HG02610 (cell line): ENCODE measurements around the gene SLC22A23.

Source experiments
- ATAC-seq: cut with Tn5 transposase; IDR thresholded peaks from one replicate; pipeline ENCODE4 v1.9.1; 2021; ENCODE audit warnings: mild to moderate bottlenecking, moderate library complexity; ENCODE audit not compliant: unreplicated experiment

SLC22A23 gene, protein sequence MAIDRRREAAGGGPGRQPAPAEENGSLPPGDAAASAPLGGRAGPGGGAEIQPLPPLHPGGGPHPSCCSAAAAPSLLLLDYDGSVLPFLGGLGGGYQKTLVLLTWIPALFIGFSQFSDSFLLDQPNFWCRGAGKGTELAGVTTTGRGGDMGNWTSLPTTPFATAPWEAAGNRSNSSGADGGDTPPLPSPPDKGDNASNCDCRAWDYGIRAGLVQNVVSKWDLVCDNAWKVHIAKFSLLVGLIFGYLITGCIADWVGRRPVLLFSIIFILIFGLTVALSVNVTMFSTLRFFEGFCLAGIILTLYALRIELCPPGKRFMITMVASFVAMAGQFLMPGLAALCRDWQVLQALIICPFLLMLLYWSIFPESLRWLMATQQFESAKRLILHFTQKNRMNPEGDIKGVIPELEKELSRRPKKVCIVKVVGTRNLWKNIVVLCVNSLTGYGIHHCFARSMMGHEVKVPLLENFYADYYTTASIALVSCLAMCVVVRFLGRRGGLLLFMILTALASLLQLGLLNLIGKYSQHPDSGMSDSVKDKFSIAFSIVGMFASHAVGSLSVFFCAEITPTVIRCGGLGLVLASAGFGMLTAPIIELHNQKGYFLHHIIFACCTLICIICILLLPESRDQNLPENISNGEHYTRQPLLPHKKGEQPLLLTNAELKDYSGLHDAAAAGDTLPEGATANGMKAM

DNA sequence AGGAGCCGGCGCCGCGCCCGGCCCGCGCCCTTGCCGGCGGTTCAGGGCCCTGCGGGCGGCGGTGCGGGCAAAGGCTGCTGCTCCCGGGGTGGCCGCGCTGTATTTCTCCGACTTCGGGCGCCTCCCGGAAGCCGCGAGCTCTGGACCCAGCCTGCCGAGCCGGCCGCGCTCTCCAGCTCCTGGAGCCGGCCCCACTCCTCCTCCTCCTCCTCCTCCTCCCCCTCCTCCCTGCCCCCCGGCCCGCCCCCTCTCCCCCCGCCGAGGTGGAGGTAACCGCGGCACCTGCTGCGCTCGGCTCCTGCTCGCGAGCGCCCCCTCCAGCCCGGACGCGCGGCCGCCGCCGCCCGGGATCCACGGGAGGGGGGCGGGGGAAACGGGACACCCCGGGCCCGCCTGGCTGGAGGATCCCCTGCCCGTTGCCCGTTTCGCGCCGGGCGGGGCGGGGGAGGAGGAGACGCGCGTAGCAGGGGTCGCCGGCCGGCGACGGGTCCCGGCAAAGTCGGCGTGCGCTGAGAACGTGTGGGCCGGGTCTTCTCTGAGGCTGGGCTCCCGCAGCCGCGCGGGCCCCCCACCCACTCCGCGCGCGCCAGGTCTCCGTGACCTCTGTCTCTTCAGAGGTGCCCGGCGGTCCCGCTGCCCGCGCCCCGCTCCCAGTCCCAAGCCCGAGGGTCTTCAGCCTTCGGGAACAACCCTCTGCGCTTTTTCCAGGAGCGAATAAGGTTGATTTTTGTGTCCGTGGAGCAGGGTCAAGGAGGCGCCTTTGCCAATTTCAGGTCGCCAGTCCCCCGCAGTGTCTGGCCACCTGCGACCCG, at the start of gene SLC22A23:
Gene SLC22A23 (minus strand): TSS at position 153 of the 812 bp plus-strand sequence. CDS start 491 bp downstream, outside the sequence.
- no peak for ATAC-seq

DNA sequence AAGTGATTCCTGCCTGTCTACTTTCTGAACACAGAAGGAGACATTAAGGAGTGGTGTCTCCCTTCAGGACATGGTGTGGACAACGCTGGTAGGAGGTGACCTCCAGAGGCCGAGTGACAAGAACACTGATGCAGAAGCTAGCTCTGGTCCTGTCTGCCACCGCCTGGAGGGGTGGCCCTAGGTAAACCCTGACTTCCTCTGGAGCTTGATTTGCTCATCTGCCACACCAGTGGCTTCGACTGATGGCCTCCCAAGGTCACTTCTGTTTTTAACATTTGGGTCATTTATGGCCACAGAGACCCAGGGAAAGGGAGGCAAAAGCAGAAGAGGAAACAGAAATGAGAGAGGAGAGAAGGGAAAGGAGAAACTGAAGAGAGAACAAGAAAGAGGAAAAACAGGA, 49.4 kb upstream of the SLC22A23 start:
- ATAC-seq = no peak

DNA sequence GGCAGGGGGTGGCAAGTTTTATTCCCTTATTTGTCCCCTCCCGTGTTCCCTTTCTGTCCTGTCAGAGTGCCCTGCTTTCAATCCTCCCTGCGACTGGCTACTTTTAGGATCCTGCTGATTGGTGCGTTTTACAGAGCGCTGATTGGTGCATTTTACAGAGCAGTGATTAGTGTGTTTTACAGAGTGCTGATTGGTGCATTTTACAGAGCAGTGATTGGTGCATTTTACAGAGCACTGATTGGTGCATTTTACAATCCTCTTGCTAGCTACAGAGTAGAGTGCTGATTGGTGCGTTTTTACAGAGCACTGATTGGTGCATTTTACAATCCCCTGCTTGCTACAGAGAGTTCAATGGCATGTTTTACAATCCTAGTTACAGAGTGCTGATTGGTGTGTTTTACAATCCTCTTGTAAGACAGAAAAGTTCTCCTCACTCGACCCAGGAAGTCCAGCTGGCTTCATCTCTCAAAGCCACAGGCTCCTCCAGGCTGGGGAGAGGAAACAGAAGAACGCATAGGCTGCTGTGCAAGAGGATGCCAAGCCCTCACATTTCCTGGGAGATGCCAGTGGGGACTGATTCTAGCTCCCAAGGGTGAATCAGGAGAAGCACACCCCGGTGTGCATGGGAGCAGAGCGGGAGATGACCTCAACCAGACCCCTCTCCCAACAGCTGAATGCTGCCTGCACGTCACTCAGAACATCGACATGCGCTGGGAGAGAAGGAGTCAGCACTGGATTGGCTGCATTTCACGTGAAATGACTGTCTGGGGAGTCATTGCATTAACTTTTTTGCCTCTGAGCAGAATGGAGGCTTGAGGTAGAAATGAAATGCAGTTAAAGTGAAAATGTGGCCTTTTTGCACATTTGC, 48.3 kb upstream of the SLC22A23 start:
- ATAC-seq = no peak

DNA sequence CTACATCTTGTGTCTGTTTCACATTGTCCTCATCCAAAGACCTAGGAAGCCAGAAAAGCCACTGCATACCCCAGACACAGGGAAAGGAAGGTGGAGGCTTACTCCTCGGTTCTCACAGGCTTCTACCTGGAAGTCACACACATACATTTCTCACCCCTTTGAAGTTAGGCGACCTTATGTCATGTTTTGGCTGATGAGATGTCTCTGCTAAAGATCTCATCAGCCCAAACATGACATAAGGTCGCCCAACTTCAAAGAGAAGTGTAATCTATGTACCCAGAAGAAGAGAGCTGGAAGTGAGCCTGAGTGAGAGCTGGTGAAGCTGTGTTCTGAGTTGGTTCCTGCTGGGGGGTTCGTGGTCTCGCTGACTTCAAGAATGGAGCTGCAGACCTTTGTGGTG, 47.5 kb upstream of the SLC22A23 start:
- no peak for ATAC-seq

DNA sequence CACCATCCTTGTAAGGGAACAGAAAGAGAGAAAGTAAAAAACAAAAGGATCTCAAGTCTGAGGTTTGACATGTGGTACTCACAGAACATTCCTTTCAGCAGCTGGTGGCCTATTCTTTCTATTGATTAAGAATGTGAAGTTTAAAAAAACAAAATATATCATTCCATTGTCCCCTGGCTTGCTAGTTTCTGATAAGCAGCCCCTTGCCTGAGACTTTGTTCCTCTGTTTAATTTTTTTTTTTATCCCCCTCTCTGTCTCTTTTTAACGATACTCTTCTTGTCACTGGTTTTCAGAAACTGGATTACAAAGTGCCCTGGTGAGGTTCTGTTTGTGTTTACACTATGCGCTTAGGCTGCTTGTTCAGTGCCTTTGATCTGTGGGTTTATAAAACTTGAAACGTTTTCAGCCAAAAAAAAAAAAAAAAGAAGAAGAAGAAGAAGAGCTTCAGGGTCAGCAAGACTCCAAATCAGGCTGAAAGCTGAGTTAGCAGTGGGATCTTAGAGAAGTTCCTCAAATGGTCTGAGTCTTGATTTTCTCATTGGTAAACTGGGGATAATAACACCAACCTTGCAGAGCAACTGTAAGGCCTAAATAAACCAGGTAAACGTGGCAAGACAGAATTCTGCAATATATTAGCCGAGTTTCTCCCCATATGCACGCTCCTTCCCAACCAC, 45.1 kb upstream of the SLC22A23 start:
- no peak for ATAC-seq

DNA sequence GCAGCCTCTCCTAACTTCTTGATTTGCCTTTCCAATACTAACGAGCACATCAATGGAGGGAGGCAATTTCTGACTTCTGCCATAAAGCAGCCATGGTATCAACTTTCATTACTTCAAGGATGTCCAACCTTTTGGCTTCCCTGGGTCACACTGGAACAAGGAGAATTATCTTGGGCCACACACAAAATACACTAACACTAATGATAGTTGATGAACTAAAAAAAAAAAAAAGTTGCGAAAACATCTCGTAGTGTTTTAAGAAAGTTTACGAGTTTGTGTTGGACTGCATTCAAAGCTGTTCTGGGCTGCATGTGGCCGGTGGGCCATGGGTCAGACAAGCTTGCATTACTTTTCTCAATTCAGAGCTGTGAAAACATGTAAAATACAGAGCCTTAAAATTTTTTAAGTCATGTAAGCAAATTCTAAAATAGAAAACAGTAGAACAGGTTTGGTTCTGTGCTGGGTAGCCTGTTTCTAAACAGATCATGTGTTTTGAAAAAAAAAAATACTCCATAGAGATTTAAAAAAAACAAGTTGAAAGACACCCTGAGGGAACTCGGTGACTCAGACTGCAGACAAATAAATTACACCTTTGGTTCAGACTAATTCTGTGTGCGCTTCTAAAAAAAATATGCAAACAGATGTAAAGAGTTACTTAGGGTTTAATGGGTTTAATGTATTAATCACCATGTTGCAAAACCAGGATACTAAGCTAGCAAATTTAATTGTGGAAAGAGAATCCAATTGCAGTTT, 43.6 kb upstream of the SLC22A23 start:
- no peak for ATAC-seq

DNA sequence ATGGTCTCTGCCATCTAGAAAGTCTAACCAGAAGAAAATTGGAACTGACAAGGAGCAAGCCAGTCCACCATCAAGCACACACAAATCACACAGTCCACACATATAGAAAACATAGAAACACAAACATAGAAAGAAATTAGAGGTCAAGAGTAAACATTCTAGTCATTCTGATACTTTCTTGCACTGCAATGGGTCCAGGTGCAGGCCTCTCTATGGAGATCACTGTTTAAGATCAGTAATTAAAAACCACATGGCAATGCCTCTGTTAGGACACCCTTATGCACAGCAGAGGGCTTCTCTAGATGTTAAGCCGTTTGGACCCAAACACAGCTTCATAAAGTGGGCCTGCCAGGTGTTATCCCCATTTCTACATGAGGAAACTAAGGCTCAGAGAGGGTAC, 42.8 kb upstream of the SLC22A23 start:
- no peak for ATAC-seq

DNA sequence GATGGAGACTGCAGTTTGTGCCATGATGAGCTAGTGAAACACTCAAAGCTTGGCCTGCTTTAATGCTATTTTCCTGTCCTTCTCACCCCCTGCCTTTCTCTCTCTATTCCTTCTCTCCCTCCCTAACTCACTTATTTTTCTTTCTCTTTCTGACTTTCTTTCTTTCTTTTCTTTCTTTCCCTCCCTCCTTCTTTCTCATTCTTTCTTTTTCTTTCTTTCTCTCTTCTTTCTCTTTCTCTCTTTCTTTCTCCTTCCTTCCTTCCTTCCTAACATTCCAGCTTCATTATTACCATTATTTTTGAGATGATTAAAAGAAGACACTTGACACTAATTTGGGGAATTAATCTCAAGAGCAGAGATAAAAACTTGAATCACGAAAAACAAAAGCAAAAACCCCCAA, 39.5 kb upstream of the SLC22A23 start:
- ATAC-seq = no peak

DNA sequence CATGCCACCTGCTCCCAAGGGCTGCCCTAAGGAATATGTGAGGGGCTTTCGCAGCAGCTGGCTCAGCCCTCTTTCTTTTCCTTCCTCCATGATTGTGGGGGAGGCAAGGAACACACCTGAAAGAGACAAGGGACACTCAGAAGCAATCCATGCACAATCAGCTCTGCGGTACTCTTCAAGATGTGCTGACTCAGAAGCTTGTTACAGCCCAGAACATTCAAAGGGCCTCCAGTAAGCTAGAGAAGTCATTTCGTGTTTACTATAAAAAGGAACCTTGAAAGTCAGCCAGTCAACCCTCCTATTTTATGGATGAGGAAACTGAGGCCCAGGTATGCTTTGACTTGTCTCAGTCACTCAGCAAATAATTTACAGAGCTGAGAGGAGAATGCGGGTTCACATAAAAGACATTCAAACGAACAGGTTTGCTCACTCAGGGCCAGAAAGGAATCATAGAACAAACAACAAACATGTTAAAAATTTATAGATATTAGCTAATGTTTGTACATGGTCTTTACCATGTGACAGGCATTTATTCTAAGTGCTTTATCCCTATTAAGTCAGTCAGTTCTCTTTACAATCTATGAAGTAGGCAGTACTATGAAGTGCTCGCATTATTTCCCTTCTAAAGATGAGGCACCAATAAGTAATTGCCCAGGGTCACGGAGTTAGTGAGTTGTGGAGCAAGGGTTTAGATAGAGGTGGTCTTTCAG, 37.7 kb upstream of the SLC22A23 start:
- no peak for ATAC-seq

DNA sequence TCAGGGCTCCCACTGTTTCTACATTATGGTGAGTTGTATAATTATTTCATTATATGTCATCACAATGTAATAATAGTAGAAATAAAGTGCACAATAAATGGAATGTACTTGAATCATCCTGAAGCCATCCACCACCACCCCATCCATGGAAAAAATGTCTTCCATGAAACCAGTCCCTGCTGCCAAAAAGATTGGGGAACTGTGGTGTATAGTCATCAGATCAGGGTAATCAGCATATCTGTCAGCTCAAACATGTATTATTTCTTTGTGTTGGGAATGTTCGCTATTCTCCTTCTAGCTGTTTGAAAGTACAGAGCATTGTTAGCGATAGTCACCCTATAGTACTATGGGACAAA, 33.8 kb upstream of the SLC22A23 start:
- ATAC-seq = no peak

DNA sequence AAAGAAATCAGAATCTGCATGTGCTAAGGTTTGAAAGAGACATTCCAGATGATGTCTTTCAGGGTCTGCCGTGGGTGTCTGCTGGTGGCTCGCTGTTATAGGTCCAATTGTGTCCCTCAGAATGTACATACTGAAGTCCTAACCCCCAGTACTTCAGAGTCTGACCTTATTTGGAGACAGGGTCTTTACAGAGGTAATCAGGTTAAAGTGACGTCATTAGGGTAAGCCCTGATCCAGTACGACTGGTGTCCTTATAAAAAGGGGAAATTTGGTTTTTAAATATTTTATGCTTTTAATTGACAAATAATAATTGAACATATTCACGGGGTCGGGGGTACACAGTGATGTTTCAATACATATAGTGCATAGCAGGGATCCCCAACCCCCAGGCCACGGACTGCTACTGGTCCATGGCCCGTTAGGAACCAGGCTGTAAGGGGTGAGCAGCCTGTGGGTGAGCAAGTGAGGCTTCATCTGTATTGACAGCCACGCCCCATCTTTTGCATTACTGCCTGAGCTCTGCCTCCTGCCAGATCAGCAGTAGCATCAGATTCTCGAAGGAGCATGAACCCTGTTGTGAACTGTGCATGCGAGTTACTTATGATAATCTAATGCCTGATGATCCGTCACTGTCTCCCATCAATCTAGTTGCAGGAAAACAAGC, 33.2 kb upstream of the SLC22A23 start:
- no peak for ATAC-seq

DNA sequence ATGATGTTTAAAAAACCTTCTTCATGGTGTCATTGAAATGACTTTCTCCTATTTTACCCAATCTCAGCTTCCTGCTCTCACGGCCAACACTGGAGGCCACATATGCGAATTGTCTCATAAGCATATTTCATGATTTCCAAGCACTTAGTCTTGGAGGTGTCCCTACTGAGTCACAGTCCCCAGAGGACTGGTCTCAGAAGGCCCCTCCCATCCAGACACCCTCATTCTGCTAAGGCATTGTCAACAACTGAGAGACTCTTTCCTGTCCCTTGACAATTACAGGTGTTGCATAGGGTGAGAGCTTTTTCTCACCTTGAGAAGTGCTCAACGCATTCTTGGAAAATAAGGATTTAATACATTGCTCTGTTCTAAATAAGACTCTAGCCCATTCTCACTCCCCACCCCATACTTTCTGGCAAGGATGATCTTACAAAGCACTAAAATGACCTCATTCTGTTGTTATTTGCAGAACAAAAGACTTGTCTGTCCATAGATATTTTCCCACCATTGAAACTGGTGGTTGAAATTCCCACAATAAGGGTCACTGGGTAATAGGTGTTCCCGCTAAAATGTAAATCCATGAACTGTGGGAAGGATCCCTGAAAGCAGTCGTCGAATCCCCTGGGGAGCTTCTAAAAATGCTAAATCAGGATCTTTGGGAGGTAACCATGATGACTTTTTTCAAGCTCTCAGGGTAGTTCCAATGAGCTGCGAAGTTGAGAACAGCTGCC, 32.3 kb upstream of the SLC22A23 start:
- ATAC-seq = no peak

DNA sequence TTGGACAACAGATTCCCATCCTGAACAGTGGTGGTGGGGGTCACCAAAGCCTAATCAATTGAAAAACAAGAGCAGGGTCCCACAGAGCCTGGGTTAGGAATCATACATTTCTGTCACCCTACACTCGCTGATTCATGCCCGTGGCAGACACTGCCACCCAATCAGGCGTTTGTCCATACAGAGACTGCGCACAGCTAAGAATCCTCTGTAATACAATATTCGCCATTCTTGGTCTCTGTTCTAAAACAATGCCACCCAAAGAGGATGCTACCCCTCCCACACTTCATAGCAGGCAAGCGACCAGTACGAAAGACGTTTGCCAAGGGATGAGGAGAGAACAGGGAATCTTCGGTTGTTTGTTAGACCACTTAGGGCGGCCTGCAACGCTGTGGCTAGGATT, 28.1 kb upstream of the SLC22A23 start:
- ATAC-seq = no peak

DNA sequence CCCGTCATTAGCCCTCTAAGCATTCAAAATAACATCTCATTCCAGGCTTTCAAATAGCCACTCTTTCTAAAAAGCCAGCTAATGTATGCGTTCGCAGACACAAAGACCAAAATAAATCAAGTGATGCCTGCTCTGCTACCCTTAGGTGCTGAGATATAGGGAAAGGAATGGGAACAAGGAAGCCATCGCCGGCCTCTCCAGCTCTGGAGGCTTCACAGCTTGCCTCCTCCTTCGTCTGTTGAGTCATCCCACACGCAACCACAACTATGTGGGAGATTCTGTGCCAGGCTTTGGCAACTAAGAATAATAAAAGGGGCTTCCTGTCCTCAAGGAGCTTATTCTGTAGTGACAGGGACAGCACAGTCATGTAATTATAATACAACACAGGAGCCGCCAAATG, 27.3 kb upstream of the SLC22A23 start:
- ATAC-seq = no peak

DNA sequence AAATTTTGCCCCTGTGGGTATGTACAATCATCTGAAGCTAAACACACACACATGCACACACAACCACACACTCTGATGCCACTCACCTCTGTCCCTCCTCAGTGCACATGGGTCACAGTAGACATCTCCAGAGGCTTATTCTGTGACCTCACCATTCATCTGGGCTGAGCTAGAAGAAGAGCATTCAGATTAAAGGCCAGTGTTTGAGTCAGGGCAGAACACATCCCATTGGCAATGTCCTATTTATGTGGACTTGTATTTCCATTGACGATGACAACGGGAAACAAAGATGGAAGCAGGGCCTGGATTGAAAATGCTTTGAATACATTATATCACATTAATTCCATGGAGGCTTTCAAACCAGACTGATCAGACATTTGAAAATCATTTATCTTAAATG, 26.8 kb upstream of the SLC22A23 start:
- no peak for ATAC-seq

DNA sequence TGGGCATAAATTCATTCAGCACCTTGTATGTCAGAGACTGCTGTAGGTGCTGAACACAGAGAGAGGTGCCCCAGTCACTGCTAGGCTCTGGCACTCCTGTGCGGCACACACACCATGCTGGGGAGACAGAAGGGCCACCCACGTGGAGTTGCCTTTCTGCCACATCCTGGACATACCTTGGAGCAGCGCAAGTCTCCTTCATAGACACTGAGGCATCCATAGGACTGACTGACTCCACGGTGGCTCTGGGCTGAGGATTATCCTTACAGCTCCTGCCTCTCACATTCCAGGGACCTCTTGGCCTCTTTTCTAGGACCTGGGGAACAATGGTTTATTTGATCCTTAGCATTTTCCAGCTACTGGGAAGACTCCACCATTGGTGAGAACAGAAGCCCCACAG, 26.0 kb upstream of the SLC22A23 start:
- ATAC-seq = no peak

DNA sequence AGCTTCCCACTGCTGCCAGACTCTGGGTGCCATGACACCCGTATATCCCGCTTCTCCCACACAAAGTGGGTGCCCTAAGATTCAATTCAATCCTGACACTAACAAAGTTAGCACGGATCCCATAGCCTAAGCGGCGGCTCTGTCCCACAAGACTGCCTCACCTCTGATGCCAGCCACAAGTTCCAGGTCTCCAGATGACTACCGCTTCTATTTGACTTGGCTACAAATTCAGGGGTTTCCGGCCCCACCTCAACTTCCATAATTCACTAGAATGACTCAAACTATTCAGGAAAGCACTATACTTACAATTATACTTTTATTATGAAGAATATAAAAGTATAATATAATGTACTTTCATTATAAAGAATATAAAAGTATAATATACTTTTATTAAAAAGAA, 24.8 kb upstream of the SLC22A23 start:
- no peak for ATAC-seq

DNA sequence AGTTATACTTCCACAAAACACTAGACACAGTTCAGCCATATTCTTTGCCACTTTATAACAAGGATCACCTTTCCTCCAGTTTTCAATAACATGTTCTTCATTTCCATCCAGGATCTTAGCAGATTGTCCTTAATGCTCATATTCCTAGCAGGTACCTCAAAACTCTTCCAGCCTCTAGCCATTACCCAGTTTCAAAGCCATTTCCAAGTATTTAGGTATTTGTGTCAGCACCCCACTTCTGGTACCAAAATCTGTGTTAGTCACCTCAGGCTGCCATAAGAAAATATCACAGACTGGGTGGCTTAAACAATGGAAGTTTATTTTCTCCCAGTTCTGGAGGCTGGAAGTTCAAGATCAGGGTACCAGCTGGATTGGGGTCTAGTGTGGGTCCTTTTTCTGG, 23.2 kb upstream of the SLC22A23 start:
- ATAC-seq = no peak
